GM19467 (cell line): Measurements from ENCODE around the gene TRAPPC3L.
"Not testable (repeated sequence)": the region's sequence is repeated elsewhere in the genome, so short reads cannot be mapped to it uniquely, and the experiment has no call there.

ENCODE experiments used
- ATAC-seq: cut with Tn5 transposase; IDR thresholded peaks from one replicate; pipeline ENCODE4 v1.9.1; 2021; ENCODE audit warnings: mild to moderate bottlenecking, moderate library complexity; ENCODE audit not compliant: unreplicated experiment

TRAPPC3L gene

GRCh38 chr6:116515141-116515540 lies 30.3 kb downstream of the TRAPPC3L start:
- no peak for ATAC-seq

DNA sequence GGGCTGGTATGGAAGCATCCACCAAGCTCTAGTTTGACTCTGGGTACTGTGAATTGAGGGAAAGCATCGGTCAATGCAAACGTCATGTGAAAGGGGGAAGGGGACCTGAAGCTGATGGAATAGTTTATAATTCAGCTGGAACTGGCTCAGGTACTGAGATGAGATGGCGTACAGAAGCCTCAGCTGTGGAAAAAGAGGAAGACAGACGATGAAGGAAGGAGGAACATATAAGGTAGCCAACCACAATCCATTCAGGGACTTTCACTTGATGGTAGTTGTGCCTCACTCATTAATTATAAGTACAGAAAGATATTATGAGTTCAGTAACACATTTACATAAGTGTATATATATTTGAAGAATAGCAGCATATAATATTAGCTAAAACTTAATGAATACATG lies 31.4 kb downstream of the TRAPPC3L start:
- no peak for ATAC-seq

DNA sequence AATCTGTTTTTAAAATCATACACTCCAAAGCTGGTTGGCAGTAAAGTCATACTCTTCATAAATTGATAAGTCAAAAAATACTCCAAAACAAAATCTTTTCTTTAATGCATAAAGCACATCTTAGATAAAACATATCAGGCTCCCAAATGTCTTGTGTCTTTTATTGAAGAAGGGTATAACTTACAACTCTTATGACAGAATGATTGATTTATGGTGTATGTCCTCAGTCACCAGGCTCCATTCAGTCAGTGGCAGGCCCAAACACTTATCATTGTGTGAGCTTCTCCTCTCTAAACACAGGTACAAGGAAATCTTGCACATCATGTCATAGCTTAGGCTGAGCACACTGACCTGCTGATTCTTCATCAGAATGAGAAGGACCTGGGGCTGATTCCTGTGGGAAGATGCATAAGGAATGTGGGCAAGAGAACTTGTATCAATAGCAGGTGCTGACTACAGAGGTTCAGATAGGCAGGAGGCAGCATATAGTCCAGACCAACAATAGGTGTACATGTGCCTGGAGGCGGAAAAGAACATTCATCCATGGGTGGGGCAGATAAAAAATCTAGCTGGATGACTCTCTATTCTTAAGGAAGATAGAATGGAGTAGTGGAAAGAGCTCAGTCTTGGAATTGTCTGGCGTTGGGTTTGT lies 32.1 kb downstream of the TRAPPC3L start:
- ATAC-seq, result no peak

DNA sequence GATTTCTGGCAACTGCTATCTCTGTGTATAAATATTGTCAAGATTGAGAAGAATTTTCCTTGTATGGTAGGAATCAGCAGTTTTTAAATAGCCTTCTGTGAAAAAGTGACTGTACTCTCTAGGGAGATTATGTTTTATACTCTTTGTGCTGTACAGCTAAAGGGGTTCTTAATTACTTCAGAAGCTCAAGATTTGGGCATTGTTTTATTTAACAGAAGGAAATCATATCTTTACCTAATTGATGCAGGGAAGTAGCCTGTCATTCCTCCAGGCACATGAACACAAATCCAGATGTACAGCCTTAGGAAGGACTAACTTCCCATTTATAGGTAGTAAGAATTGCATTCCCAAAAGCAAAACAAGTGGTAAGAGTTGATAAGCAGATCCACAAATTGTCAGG lies 32.8 kb downstream of the TRAPPC3L start:
- ATAC-seq, result no peak

GRCh38 chr6:116512111-116512559 lies 33.3 kb downstream of the TRAPPC3L start:
- no peak for ATAC-seq

DNA sequence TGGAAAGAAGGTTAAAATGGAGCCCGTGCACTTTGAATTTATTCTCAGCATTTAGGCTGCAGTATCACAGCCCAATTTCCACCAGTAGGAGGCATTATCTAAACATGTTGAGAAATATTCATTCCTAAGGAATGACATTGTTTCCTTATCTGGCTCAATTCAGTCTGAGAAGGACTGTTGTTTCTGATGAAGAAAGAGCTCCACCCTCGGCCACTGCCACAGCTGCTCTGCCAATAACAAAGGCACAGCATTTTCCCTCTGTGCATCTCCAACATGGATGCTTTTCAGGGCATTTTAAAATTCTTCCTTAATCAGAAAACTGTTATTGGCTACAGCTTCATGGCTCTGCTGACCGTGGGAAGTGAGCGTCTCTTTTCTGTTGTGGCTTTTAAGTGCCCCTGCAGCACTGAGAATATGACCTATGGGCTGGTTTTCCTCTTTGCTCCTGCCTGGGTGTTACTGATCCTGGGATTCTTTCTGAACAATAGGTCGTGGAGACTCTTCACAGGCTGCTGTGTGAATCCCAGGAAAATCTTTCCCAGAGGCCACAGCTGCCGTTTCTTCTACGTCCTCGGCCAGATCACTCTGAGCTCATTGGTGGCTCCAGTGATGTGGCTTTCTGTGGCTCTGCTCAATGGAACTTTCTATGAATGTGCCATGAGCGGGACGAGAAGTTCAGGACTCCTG lies 33.9 kb downstream of the TRAPPC3L start, which contains the start of gene CALHM5:
Gene CALHM5 (plus strand): TSS at position 216 of the 687 bp plus-strand sequence. CDS start 58 bp downstream, at position 274.
- ATAC-seq, result no peak

- ATAC-seq, result no peak
These were observed 37.0 kb downstream of the TRAPPC3L start for GRCh38 chr6:116508527-116508926.

GRCh38 chr6:116507324-116507723 lies 38.2 kb downstream of the TRAPPC3L start:
- ATAC-seq, result no peak

GRCh38 chr6:116500969-116501433 lies 44.5 kb downstream of the TRAPPC3L start:
- ATAC-seq, result no peak

GRCh38 chr6:116497113-116497676 lies 48.3 kb downstream of the TRAPPC3L start:
- no peak for ATAC-seq

- not testable (repeated sequence) for ATAC-seq
These were observed 50.3 kb downstream of the TRAPPC3L start for GRCh38 chr6:116495161-116495560.

GRCh38 chr6:116492331-116493067 lies 53.0 kb downstream of the TRAPPC3L start:
- no peak for ATAC-seq

DNA sequence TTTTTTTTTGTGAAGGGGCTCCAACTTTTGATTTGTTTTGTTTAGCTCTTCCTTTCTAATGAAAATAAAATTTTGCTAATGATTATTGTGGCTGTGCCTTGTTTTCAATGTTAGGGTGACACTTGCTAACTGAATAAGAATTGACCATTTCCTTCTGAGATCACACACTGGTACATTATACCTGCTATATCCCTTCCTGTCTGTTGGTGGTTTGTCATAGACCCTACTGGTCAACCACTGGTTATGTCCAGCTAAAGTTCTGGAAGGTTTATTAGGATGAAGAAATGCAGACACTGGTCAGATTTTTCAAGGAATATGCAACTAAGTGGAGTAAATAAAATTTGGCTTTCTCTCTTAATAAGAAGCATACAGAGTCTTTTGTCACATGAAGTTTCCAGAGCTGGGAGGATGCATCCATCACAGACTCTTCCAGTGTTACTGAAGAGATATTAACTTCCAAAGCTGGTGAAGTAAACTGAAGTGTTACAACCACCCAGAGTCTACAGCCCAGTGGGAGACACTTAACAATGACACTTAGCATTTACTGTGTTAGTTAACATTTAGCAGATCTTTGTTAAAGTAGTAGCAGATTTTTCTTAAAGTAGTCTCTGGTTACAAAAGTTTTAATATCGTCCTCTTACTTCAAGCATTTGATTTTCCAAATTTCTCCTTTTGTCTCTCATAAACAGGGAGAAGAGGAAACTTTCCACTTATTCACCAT lies 53.7 kb downstream of the TRAPPC3L start:
- no peak for ATAC-seq

DNA sequence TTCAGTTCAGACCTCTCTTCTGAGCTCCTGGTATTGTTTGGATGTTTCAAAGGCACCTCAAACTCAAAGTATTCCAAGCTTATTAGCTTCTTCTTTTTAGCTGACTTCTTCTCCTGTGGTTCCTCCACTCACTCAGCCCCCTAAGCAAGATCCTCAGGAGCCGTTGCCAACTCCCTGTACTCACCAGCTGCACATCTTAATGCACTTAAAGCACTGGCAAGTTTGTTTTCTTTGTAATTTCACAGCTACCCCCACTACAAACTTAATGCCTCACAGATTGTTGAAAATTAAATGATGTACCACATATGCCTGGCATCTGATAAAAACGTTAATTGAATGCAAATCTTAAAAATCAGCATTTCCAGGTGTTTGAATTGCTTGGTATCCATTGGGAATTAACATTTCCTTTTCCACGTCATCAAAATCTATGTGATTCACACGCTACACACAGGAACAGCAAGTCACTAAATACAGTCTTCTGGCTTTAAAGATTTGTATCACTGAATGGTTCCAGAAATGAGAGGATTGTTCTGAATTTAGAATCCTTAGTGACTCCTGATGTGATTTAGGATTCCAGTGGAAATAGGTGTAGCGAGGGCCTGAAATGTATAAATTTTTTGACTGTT lies 59.8 kb downstream of the TRAPPC3L start:
- ATAC-seq, result no peak

DNA sequence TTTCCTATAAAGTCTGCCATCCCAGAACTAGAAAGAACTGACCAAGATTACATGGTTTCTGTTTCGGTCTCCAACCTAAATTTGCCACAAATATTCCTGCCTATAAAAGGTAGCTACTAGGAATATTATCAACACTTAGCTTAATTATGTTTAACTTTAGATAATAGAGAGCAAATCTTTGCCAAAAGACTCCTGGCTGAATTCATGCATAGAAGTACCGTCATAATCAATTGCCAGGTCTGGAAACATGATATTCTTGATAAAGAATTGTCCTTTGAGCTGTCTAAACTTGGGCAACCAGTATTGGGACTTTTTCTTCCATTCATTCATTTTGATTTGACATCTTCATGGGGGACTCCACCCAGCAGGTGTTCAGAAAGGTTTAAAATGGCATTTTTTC lies 61.9 kb downstream of the TRAPPC3L start:
- no peak for ATAC-seq

- ATAC-seq, result no peak
These were observed 62.7 kb downstream of the TRAPPC3L start for GRCh38 chr6:116482780-116483179.

- peak; percentile 100 for ATAC-seq
These were observed 69.3 kb downstream of the TRAPPC3L start for GRCh38 chr6:116476002-116476678.

- ATAC-seq, result no peak
These were observed 70.3 kb downstream of the TRAPPC3L start for GRCh38 chr6:116475141-116475540.

GRCh38 chr6:116472706-116473105 lies 72.8 kb downstream of the TRAPPC3L start:
- ATAC-seq, result no peak

DNA sequence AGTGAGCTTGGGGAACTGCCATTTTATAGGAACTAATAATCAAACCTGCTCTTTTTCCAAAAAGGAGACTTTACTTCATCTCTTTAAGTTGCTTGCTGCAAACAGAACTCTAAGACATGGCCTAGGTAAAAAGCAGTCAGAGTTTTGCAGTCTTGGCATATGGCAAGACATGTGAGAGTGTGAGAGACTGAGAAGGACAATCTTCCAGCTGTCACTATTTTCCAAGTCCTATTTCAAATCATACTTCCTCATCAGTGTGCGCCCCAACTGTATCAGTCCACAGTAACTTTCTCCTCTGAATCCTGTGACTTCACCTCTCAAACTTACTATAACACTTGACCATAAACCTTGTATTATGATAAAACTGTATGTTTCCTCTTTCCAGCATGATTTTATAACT lies 74.0 kb downstream of the TRAPPC3L start:
- ATAC-seq, result no peak
